Stimulated activated CD8-positive, alpha-beta memory T cell treated with anti-CD3 and anti-CD28 coated beads, Interleukin-12 subunit alpha, Interleukin-12 subunit beta, amount 100 ng/mL, for 1 hour (primary cell): ENCODE measurements around the gene CATSPERB.
"Not testable (repeated sequence)": the region's sequence is repeated elsewhere in the genome, so short reads cannot be mapped to it uniquely, and the experiment has no call there.

Experiments used
- DNase-seq: peaks from one replicate; pipeline ENCODE4 v3.0.0-alpha.2; 2020; ENCODE audit warnings: low read depth

CATSPERB gene

DNA sequence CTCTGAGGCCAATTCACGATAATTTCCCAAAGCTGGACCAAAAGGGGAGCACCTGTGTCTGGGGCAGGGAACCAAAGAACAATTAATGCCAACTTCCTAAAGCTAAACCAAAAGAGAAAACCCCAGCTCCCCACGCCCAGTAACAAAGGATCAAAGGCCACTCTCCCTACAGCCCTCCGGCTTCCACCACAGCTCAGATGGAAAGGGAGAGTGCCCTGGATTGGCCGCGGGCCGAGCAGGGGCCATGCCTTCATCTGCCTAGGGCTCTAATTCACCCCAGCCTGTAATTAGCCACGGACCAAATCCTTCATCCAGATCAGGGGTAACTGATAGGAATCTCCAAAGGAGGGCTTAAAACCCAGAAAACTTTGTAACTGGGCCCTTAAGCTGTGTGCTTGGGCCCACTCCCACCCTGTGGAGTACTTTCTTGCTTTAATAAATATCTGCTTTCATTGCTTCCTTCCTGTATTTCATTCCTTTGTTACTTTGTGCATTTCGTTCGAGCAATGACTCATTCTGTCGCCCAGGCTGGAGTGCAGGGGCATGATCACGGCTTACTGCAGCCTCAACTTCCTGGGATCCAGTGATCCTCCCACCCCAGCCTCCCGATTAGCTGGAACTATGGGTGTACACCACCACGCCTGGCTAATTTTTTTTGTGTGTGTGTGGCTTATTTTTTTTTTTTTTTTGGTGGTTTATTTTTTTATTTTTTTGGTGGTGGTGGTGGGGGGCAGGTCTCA is 156.2 kb downstream of the CATSPERB start:
- no peak for DNase-seq

DNA sequence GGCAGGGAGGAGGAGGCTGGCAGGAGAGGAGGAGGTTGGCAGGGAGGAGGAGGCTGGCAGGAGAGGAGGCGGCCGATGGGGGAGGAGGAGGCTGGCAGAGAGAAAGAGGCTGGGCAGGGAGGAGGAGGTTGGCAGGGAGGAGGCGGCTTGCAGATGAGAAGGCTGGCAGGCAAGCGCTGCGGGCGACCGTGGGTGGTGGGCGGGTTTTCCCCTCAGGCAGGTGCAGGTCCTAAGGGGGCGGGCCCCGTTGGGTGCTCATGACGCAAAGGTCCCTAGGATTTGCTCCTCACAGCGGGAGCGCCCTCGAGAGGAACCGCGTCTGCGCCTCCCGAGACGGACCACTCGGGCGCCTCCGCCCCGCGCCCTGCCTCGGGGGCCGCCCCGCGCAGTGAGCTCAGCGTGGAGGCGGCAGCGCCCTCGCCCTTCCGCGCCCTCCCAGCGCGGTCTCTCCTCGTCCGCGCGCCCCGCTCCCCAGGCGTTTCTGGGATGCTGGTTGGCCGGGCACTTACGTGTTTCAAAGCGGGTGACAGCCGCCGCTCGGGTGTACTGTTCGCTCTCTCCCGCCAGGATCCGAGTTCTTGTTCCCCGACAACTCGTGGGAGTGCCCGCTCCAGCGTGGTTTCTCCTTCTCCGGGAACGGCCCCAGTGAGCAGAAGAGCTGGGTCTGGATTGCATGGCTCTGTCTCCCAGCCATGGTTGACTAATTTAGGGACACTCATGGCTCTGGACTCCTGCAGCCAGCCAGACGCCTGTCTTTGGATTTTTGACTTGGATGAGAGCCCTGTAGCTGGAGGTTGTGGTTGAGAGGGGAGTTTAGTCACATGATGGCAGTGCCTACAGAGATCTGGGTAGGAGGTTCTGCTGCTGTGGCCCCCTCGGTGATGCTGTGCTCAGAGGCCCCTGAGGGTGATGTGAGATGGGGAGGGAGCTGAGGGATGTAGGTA is 157.7 kb downstream of the CATSPERB start:
- peak; percentile 63 for DNase-seq

DNA sequence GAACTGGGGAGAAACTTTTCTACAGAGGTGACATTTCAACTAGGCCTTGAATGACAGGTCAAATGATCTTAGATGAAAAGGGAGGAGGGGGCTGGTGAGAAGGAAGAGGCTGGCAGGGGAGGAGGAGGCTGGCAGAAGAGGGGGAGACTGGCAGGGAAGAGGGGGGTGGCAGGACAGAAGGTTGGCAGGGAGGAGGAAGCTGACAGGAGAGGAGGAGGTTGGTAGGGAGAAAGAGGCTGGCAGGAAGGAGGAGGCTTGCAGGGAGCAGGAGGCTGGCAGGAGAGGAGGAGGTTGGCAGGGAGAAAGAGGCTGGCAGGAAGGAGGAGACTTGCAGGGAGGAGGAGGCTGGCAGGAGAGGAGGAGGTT is 158.4 kb downstream of the CATSPERB start:
- no peak for DNase-seq

DNA sequence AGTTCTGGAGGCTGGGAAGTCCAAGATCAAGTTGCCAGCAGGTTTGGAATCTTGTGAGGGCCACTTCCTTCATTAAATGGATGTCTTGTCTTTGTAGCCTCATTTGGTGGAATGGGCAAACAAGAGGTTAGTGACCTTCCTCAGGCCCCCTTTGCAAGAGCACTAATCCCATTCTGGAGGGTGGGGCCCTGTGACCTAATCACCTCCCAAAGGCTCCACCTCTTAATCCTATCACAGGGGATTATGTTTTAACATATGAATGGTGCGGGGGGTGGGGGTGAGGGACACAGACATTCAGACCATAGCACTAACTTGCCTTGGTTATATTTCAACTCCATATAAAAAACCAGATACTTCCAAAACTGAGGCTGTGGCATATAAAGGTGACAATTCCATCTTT is 161.9 kb downstream of the CATSPERB start:
- no peak for DNase-seq

DNA sequence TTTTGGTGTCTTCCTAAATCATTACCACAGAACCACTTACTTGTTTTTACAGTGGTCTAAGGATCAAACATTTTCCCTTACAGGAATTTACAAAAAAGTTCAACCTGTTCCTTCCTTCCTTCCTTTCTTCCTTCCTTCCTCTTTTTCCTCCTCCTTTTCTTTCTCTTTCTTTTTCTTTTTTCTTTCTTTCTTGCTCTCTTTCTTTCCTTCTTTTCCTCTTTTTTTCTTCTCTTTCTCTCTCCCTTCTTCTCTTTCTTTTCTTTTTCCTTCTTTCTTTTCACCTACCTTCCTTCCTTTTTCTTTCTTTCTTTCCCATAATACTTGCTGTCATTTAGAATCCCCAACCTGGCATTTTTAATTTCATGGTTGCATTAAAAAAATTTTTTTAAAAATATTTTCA is 162.6 kb downstream of the CATSPERB start:
- DNase-seq: no peak

DNA sequence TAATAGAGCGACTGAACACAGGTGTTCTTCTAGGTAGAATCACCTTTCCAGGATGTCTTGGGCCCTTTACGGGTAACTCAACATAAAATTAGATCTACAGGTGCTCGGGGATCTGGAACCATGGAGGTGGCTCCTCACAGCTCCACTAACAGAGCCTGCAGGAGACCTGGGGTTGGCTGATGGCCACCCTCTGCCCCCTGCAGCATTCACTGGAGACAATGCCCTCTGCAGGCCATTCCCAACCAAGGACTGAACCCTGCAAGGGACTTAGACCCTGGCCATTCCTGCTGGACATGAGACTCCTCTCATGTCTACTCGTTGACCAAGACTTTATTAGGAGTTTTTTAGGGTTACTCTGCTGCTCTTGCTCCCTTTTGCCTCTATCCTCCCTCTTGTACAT is 163.3 kb downstream of the CATSPERB start:
- no peak for DNase-seq

DNA sequence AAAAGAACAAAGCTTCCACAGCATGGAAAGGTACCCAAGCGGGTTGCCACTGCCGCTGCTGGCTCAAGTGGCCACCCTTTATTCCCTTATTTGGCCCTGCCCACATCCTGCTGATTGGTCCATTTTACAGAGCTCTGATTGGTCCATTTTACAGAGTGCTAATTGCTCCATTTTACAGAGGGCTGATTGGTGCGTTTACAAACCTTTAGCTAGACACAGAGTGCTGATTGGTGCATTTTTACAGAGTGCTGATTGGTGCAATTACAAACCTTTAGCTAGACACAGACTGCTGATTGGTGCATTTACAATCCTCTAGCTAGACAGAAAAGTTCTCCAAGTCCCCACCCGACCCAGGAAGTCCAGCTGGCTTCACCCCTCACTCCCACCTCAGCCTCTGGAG is 164.1 kb downstream of the CATSPERB start:
- not testable (repeated sequence) for DNase-seq

DNA sequence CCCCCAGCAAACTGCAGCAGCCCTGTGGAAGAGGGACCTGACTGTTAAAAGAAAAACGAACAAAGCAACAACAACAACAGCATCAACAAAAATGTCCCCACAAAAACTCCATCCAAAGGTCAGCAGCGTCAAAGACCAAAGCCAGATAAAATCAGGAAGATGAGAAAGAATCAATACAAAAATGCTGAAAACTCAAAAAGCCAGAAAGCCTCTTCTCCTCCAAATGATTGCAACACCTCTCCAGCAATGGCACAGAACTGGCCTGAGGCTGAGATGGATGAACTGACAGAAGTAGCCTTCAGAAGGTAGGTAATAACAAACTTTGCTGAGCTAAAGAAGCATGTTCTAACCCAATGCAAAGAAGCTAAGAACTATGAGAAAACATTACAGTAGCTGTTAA is 176.4 kb downstream of the CATSPERB start:
- DNase-seq: no peak

DNA sequence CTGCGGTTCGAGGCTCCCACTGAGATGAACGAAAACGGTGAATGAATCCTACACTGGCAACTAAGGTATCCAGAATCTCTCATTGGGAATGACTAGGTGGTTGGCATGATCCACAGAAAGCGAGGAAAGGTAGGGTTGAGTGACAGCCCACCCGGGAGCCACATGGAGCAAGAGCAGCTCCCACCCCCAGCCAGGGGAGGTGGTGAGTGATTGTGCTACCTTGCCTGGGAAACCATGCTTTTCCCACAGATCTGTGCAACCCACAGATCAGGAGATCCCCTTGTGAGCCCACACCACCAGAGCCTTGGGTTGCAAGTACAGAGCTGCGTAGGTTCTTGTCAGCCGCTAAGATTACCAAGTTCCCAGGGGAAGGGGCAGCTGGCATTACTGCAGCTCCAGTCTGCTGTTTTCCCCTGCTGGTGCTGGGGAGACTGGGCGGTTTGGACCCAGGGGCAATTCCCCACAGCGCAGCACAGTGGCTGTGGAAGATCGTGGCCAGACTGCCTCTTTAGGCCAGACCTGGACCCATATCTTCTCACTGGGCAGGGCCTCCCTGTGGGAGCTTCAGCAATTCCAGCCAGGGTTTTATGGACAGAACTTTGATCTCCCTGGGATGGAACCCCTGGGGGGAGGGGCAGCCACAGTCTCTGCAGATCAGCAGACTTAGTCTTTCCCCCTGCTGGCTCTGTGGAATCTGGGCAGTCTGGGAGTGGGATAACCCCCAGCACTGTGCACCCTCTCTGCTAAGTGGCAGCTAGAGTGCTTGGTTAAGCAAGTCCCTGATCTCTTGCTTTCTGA is 177.2 kb downstream of the CATSPERB start:
- no peak for DNase-seq

DNA sequence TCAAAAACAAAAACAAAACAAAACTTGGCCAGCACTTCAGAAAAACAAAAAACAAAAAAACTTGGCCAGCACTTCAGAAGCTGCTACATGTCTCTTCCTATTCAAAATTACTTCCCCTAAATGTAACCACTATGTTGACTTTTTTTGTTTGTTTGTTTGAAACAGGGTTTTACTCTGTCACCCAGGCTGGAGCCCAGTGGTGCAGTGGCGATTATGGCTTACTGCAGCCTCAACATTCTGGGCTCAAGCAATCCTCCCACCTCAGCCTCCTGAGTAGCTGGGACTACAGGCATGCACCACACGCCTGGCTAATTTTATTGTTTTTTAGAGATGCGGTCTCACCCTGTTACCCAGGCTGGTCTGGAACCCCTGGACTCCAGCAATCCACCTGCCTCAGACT is 183.8 kb downstream of the CATSPERB start:
- DNase-seq: no peak

DNA sequence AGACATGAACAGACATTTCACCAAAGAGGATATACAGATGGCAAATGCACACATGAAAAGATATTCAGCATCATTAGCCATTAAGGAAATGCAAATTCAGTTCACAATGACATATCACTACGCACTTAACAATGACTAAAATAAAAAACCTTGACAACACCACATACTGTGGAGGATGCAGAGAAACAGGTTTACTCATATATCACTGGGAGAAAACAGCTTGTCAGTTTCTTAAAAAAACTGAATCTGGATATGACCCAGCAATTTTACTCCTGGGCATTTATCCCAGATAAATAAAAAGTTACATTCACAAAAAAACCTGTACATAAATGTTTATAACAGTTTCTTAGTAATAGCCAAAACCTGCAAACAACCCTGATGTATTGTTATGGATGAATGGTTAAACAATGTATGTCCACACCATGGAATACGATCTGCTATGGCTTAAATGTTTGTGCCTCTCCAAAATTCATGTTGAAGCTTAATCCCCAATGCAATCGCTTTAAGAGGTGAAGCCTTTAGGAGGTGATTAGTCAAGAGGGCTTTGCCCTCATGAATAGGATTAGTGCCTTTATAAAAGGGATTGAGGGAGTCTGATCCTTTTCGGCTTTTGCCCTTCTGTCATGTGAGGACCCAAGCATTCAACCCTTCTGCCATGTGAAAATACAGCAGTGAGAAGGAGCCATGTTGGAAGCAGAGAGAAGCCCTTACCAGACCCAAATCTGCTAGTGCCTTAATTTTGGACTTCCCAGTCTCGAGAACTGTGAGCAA is 185.8 kb downstream of the CATSPERB start:
- DNase-seq: no peak

DNA sequence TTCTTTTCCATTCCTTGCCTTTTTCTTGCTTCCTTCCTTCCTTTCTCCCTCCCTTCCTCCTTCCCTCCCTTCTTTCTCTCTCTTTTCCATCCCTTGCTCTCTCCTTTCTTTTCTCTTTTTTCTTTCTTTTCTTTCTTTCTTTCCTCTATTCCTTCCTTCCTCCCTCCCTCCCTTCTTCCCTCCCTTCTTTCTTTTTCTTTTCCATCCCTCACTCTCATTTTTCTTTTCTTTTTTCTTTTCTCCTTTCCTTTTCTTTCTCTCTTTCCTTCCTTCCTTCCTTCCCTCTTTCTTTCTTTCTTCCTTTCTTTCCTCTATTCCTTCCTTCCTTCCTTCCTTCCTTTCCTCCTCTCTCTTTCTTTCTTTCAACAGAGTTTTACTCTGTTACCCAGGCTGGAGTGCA is 186.7 kb downstream of the CATSPERB start:
- no peak for DNase-seq

DNA sequence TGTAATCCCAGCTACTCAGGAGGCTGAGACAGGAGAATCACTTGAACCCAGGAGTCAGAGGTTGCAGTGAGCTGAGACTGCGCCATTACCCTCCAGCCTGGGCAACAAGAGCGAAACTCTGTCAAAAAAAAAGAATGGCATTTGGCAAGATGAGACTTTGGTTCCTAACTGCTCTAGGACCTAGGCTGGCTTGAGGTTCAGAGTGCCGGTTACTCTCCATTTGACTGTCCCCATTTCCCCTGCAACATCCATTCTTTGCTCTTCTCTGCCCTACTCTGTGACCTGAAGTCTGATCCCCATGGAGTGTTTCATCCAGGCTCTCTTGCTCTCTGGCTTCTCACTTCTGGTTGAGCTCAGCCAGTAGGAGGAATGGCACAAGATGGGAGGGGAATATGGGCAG is 195.6 kb downstream of the CATSPERB start:
- no peak for DNase-seq

DNA sequence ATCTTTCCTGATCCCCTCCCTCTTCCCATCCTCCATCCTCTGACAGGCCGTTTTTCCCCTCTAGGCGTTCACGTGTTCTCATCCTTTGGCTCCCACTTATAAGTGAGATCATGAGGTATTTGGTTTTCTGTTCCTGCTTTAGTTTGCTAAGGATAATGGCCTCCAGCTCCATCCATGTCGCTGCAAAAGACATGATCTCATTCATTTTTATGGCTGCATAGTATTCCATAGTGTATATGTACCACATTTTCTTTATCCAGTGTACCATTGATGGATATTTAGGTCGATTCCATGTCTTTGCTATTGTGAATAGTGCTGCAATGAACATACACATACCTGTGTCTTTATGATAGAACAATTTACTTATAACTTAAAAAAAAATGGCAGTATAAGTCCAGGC is 197.8 kb downstream of the CATSPERB start:
- not testable (repeated sequence) for DNase-seq

DNA sequence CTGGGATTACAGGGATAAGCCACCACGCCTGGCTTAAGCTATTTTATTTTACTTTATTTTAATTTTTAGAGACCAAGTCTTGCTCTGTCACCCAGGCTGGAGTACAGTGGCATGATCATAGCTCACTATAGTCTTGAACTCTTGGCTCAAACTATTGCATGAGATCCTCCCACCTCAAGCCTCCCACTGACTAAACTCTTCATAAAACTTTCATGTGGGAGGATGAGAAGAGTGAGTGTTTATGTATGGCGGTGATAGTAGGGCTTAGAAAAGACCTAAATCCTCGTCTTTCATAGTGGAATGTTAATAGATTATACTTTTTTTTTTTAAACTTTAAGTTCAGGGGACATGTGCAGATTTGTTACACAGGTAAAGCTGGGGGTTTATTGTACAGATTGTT is 198.3 kb downstream of the CATSPERB start:
- no peak for DNase-seq
